ENCODE results near the gene PLCB1.

DNA sequence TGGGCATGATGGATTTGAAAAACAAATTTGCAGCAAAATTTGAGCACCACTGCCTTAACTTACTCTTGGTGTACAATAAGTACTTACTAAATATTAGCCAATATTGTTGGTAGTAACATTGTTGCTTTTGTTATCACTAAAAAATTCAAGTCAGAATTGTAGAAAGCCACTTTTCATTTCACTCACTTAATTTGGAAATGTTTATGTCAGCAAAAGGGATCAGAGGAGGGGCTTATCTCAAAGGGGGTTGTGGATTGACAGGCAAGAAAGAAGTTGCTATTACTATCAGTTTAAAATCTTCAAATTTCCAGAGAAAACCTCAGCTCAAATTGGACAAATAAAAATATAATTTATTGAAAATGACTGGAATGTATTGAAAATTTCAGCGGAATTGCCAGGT lies 241.5 kb downstream of the PLCB1 start:
- TF ChIP-seq, protein P1, sequence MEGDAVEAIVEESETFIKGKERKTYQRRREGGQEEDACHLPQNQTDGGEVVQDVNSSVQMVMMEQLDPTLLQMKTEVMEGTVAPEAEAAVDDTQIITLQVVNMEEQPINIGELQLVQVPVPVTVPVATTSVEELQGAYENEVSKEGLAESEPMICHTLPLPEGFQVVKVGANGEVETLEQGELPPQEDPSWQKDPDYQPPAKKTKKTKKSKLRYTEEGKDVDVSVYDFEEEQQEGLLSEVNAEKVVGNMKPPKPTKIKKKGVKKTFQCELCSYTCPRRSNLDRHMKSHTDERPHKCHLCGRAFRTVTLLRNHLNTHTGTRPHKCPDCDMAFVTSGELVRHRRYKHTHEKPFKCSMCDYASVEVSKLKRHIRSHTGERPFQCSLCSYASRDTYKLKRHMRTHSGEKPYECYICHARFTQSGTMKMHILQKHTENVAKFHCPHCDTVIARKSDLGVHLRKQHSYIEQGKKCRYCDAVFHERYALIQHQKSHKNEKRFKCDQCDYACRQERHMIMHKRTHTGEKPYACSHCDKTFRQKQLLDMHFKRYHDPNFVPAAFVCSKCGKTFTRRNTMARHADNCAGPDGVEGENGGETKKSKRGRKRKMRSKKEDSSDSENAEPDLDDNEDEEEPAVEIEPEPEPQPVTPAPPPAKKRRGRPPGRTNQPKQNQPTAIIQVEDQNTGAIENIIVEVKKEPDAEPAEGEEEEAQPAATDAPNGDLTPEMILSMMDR (conservative IDR thresholded peaks at IDR 0.05; ENCODE audit: low read length): no peak
- no peak for TF ChIP-seq EZH2phosphoT487 (IDR thresholded peaks at IDR 0.05; ENCODE audit: borderline replicate concordance)
